Measurements from ENCODE around the gene MUC6.
"Not testable (repeated sequence)": the region's sequence is repeated elsewhere in the genome, so short reads cannot be mapped to it uniquely, and the experiment has no call there.

MUC6 gene

DNA sequence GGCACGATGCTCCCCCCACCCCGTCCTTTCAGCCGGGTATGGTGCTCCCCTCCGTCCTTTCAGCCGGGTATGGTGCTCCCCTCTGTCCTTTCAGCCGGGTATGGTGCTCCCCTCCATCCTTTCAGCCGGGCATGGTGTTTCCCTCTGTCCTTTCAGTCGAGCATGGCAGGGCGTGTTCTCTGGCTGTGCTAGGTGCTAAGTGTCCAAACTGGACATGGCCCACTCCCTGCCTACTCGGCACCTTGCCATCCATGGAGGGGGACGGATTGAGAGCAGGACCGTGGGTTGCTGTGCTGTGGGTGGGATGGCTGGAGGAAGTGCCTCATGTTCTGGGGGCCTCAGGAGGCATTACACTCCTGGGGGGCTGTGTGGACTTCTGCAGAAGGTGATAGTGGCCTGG is 45.5 kb downstream of the MUC6 start:
- no peak for DNase-seq (ENCODE audit: extremely low read depth in 1 of 2, low read depth in 1 of 2)

DNA sequence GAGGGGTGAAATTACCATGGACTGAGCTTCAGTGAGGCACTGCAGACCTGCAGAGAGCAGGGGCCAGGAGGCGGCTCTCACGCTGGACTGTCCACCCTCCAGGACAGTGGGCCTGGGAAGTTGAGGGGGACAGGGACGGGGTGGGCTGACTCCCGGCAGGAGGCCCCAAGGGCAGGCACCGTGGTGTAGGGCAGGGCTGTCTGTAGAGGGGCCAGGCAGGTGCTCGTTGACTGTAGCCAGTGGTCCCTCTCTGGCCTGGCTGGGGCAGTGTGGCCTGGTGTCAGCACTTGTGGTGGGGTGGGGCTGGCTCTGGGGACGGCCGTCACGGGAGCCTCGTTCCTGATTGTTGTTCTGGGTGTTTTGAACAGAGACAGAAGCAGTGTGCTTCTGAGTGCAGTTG is 46.4 kb downstream of the MUC6 start:
- no peak for DNase-seq (ENCODE audit: extremely low read depth in 1 of 2, low read depth in 1 of 2)

DNA sequence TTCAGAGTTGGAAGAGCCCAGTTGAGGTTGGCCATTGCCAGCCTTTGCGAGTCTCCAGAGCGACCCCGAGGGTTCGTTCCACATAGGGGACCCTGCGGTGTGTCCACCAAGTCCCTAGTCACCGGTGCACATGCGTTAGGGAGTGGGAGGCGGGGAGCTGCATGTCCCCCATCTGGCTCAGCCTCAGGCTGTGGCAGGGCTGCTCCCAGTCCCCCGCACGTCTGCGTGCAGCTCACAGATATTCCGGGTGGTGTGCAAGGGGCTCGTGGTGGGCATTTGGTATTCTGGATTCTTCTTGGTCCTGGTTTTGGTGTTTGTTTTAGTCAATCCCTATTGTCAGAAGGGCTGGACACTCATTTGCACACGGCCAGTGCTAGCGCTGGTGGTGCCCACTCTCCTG is 48.8 kb downstream of the MUC6 start:
- DNase-seq (ENCODE audit: extremely low read depth in 1 of 2, low read depth in 1 of 2), result no peak

DNA sequence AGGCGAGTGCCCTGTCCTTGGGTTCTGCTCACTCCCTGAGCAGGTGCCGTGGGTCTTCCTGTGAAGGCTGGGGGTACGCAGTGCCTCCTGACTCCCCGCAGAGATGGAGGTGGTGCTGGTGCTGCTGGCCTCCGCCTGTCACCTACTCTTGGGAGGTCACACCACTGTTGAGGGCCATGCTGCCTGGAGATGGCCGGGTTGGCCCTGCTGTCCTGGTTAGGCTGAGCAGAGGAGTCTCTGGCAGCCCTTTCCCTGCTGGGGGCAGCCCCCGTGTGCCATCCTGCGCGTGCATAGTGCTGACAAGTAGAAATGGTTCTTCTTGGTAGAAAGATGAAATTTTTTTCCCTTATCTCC is 49.6 kb downstream of the MUC6 start:
- DNase-seq (ENCODE audit: extremely low read depth in 1 of 2, low read depth in 1 of 2), result no peak

DNA sequence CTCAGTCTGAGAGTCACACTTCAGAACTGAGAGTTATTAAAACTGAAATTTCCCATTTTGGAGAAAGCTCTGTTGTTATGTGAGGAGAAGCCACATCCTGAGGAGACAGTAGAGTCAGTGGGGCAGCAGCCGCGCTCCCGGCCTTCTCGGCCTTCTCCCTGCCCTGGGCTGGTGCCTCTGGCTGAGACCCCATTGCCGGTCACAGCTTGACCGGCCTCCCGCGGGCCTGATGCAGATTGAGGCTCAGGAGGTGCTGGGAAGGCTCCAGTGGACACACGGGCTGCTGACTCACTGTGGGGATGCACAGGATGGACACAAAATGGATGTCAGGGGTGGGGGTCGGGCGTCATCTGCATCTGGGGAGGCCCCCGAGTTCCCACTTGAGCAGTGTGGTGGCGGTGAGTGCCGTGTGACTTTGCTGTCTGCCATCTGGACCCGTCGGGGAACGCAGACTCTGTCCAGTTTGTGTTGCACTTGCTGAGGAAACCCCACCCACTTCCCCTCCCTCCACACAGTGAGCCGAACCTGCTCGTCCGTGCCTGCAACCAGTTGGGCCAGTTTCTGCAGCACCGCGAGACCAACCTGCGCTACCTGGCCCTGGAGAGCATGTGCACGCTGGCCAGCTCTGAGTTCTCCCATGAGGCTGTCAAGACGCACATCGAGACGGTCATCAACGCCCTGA is 50.1 kb downstream of the MUC6 start:
- DNase-seq (ENCODE audit: extremely low read depth in 1 of 2, low read depth in 1 of 2), result no peak

DNA sequence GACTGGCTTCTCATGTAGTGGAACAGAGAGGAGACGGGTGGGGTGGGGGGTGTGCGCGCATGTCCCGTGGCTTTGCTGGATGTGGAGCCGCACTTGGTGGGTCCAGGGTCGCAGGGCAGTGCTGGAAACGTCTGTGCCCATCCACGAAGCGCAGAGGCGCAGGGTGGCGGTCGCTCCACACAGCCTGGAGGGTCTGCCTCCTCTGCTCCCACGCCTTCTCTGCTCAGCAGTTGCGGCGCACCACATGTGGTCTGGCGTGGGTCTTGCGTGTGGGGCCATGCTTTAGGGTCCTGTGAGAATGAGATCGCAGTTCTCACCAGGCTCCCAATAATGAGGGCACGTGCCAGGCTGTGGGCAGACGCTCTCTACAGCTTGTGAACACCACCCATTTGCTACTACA is 50.7 kb downstream of the MUC6 start:
- no peak for DNase-seq (ENCODE audit: extremely low read depth in 1 of 2, low read depth in 1 of 2)

DNA sequence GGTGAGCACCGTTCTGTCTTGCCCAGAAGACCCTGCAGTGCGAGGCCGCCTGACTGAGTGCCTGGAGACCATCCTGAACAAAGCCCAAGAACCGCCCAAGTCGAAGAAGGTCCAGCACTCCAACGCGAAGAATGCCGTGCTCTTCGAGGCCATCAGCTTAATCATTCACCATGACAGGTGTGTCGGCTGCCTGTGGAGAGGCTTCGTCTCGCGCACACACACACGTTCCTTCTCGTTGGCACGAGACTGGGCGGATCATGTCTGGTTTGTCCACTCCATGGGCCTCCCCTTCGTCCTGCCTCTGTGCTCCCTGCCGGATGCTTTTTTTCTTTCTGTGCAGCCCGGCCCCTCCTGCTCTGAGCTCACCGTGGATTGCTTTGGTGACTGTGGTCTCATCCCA is 51.1 kb downstream of the MUC6 start:
- no peak for DNase-seq (ENCODE audit: extremely low read depth in 1 of 2, low read depth in 1 of 2)

DNA sequence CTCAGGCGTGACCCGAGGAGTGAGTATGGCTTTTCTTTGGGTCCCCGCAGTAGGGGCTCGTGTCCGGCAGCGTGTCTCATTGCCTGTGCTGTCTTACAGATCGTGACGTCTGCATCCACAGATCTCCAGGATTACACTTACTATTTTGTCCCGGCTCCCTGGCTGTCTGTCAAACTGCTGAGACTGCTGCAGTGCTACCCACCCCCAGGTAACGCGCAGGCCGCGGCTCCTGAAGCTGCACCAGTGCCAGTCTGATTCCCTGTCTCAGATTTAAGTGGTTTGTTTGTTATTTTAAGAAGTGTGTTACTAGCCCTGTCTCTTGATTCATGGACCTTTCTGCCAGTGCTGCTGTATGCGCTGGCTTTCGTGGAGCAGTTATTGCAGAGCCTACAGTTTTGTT is 52.0 kb downstream of the MUC6 start:
- no peak for DNase-seq (ENCODE audit: extremely low read depth in 1 of 2, low read depth in 1 of 2)

DNA sequence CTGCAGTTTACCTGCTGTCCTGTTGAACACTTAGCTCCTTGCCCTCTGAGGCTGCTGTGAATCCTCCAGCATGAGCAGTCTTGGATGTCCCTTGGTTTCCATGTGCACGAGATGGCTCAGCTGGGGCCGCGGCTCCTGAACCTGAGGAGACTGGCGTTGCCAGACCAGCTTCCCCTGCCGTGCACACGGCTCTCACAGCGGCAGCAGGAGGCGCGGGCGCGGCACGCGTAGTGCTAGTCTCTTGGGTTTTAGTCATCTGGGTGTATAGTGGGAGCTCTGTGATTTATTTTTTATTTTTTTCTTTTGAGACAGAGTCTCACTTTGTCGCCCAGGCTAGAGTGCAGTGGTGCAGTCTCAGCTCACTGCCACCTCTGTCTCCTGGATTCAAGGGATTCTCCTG is 54.8 kb downstream of the MUC6 start:
- no peak for DNase-seq (ENCODE audit: extremely low read depth in 1 of 2, low read depth in 1 of 2)

DNA sequence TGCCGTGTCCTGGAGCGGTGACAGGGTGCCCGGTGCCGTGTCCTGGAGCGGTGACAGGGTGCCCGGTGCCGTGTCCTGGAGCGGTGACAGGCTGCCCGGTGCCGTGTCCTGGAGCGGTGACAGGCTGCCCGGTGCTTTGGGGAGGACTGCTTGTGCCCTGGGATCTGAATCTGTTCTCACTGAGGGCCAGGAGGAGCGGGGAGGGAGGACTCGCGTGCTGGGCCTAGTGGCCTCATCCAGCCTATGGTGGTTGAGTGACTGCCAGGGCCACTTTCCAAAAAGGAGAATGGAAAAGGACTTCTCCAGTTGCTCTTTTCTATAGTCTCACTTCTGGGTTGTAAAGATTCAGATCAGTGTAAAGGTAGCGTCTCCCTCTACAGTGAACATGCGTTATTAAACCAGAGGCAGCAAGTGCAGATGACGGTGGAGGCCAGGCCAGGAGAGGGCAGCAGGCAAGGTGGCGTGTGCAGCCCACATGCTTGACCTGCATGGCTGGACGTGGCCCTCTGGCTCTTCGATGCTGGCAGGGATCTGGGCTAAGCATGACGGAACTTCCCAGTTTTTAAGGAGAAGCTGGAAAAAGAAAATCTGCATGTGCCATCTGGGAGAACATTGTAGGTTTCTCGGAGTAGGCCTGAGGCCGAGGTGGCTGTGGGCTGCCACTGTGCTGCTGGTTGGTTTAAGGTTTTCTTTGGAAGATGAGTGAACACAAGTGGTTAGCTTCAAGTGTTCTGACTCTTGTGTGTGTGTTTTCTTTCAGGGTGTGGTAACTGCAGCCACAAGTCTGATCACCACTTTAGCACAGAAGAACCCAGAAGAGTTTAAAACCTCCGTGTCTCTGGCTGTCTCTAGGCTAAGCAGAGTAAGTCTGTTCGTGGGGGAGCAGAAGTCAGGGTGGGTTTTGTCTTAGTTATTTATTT is 55.8 kb downstream of the MUC6 start:
- no peak for DNase-seq (ENCODE audit: extremely low read depth in 1 of 2, low read depth in 1 of 2)

DNA sequence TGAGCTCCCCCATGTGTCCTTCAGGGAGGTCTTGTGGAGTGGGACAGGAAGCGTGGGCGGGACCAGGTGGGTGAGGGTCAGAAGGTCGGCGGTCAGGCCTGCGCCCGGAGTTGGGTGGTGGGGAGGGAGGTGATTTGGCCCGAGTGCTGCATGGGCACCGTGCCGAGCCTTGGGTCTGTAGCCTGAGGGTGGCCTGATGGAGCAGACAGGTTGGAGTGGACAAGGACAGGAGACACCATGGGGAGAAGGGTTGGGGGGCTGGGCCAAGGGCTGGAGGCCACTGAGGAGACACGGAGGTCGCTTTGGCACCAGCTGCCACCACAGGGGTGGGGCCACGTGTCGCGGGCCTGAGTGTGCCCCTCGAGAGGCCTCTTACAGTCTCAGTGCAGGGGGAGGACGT is 57.7 kb downstream of the MUC6 start:
- DNase-seq (ENCODE audit: extremely low read depth in 1 of 2, low read depth in 1 of 2), result no peak

DNA sequence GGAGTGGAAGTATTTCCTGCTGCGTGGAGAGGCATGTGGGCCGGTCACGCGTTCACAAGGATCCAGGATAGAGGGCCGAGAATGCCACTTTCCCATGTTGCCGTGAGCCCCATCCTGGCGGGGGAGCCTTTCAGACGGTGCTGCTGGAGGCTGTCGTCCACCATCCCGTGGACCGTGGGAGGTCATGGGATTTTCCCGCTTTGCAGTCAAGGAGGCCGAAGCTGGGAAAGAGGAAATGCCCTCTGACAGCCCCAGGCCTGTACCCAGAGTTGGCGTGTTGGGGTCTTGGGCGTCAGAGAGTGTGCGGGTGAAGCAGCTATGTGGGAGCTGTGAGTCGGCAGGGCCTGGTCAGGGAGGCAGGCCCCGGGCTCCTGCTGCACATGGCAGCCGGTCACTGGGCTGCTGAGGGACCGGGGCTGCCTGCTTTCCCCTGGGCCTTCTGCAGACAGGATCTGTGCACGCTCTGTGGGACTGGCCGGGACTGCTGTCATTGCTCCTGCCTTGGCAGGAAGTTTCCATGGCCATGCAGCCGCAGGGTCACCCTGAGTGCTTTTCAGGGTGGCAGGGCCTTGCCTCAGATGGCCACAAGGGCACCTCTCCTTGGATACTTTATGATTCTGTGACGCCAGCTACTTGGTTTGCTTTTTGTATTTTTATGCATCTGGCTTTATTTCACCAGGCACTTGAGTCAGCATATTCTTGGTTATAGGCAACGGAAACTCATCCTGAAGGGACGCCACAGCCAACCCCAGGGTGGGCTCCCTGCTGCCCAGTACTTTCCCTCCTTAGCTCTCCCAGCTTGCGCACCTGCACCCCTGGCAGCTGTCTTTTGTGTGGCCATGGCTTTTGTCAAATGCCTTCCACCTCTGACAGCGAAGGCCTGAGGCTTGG is 58.4 kb downstream of the MUC6 start:
- no peak for DNase-seq (ENCODE audit: extremely low read depth in 1 of 2, low read depth in 1 of 2)

DNA sequence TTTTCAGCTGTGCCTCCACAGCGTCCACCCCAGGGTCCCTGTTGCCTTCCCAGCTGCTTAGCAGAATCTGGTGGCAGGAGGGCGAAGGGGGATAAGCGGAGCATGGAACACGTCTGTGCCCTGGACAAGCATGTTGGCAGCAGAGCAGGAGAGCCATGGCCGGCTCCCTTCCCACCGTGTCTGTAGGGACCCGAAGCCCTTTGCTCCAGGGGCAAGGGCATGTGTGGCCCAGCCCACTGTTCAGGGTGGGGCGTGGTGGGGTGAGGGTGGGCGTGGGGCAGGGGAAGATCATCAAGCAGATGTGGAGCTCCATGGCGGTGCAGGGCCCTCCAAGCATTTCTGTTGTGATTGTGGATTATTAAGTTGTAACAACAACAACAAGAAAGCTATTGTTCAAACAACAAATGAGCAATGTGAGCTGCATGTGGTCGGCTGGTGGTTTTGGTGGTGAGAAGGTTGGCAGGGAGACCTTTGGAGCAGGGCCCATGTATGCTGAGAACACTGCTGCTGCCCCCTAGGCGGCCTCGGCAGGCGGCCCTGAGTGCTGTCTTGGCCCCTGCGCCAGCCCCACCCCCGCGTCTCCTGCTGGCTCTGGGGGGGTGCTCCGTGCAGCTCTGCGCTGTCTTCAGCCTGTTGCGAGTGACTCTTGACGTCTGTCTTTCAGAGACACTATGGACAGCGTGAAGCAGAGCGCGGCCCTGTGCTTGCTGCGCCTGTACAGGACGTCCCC is 59.9 kb downstream of the MUC6 start:
- no peak for DNase-seq (ENCODE audit: extremely low read depth in 1 of 2, low read depth in 1 of 2)

DNA sequence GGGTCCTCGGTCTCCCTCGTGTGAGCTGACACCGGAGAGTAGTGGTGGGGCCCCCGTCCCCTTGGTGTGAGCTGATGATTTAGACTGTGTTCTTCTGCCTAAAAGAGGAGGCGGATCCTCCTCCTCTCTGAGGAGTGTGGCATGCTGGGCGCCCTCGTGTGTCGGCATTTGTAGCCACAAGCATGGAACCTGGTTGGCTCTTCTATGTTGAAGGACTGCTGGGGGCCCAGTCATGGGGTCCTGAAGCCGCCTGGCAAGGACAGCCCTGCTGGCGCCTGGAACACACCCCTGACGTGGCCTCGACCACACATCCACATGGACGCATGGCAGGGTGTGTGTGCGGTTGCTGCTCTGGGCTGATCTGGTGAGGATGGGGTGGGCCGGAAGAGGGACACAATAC is 60.7 kb downstream of the MUC6 start:
- DNase-seq (ENCODE audit: extremely low read depth in 1 of 2, low read depth in 1 of 2), result no peak

DNA sequence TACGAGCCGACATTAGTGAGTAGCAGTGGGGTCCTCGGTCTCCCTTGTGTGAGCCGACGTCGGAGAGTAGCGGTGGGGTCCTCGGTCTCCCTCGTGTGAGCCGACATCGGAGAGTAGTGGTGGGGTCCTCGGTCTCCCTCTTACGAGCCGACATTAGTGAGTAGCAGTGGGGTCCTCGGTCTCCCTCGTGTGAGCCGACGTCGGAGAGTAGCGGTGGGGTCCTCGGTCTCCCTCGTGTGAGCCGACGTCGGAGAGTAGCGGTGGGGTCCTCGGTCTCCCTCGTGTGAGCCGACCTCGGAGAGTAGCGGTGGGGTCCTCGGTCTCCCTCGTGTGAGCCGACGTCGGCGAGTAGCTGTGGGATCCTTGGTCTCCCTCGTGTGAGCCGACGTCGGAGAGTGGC is 61.1 kb downstream of the MUC6 start:
- DNase-seq (ENCODE audit: extremely low read depth in 1 of 2, low read depth in 1 of 2), result not testable (repeated sequence)

DNA sequence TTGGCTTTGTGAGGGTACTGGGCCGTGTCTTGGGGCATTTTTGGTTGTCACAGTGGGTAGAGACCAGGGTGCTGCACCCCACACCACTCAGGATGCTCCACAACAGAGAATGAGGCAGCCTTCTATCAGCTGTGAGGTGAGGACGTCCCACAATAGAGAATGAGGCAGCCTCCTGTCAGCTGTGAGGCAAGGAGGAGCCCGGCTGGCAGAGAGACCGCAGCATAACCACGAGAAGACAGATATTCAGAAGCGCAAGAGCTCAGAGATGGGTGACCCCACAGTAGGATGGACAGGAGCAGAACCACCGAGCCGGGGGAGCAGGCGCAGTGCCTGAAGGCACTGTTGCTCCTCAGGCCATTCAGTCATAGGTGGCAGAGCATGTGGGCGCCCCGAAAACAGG is 63.3 kb downstream of the MUC6 start:
- DNase-seq (ENCODE audit: extremely low read depth in 1 of 2, low read depth in 1 of 2), result no peak

DNA sequence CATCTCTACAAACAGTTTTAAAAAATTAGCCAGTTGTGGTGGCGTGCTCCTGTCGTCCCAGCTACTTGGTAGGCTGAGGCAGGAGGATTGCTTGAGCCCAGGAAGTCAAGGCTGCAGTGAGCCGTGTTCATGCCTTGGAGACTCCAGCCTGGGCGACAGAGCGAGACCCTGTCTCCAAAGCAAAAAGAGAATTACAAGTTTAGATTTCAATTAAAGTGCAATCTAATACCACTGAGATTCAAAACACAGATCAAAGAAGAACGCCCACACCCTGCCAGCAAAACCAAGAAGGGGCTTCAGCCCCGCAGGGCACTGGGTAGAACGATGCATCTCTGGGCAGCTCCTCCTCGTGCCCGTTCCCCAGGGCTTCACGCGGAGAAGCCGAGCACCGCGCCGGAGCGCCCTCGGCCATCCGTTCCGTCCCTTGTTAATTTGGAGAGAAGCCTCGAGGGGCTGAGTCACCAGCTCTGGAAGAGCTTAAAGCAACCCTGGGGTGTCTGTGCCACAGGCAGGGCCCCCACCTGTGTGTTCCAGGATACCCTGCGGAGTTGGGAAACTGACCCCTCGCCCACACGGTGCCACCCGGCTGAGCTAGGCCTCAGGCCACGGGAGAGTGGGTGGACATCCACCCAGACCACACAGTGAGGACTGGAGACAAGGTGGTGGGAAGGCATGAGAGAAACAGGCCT is 63.9 kb downstream of the MUC6 start:
- DNase-seq (ENCODE audit: extremely low read depth in 1 of 2, low read depth in 1 of 2), result no peak

DNA sequence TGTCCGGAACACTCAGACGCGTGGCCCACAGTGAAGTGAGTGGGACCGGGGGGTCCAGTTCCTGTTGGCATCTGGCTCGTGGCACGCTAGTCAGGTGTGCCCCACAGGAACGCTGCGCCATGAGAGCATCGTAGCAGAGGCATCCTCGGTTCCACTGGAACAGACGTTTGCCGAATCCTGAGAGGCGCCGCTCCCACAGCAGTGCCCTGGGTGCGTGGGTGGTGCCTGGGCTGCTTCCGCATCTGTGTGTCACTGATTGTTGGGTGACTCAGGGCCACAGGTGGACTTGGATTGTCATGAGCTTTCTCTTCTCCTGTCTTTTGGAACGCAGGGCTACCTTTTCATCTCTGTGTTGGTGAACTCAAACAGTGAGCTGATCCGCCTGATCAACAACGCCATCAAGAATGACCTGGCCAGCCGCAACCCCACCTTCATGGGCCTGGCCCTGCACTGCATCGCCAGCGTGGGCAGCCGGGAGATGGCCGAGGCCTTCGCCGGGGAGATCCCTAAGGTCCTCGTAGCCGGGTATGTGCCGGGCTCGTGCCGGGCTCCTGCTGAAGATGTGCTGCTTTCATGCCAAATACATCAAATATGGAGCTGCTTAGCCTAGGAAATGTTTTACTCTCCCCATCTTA is 64.7 kb downstream of the MUC6 start:
- DNase-seq (ENCODE audit: extremely low read depth in 1 of 2, low read depth in 1 of 2), result no peak

DNA sequence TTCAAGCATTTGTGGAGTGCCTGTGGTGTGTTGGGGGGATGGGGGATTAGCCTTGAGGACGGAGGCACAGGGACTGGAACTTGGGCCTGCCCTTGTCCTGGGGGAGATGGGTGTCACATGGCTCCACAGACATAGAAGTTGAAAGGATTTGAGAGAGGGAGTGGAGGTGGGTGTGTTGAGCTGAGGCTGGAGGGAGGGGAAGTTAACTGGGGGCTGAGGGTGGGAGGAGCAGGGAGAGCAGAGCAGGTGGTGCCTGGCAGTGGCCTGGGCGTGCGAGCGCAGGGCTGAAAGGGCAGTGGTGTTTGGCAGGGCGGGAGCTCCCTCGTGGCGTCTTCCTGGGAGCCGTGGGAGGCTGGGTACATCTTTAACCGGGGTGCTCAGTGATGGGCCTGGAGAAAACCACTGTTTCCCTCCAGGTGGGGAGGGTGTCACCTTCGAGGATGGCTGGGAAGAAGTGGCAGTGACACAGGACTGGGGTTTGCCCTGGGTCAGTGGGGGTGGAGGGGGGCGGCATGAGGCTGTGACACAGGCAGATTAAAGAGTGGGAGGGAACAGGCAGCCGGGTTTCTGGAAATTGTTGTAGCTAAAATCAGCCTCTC is 65.3 kb downstream of the MUC6 start:
- DNase-seq (ENCODE audit: extremely low read depth in 1 of 2, low read depth in 1 of 2), result no peak

All from activated CD8-positive, alpha-beta memory T cell treated with anti-CD3 and anti-CD28 coated beads for 1 hour (primary cell).